GM12891 (cell line): ENCODE data around the gene THAP7.

Experiments used
- DNase-seq: peaks from one replicate; pipeline ENCODE4 v3.0.0; 2011; ENCODE audit warnings: low spot score; ENCODE audit not compliant: insufficient read length
- FAIRE-seq: peaks from 2 replicates; lab custom pipeline; 2011; peaks lifted over from hg19 to GRCh38; lab: Jason Lieb, UNC
- PAX5 ChIP-seq: IDR thresholded peaks from 2 replicates; pipeline ENCODE4 v1.6.1; 2011; ENCODE audit warnings: low read length, moderate library complexity, mild to moderate bottlenecking; ENCODE audit not compliant: insufficient read depth, severe bottlenecking
- POLR2A ChIP-seq: IDR thresholded peaks from 2 replicates; pipeline ENCODE4 v1.6.1; 2011; ENCODE audit warnings: low read depth, low read length, control low read depth
- POLR2AphosphoS5 ChIP-seq: IDR thresholded peaks from 2 replicates; pipeline ENCODE4 v1.6.1; 2011; ENCODE audit warnings: low read depth, low read length, control low read depth
- POU2F2 ChIP-seq: IDR thresholded peaks from 2 replicates; pipeline ENCODE4 v1.6.1; 2011; ENCODE audit warnings: low read depth, mild to moderate bottlenecking, control low read depth, low read length, moderate library complexity
- SPI1 ChIP-seq: IDR thresholded peaks from 2 replicates; pipeline ENCODE4 v1.6.1; 2011; ENCODE audit warnings: low read depth, low read length, control low read depth
- TAF1 ChIP-seq: IDR thresholded peaks from 2 replicates; pipeline ENCODE4 v1.6.1; 2011; ENCODE audit warnings: low read depth, low read length, control low read depth

THAP7 gene

GRCh38 chr22:21025266-21025665 is 23.3 kb upstream of the THAP7 start:
- TF ChIP-seq POU2F2, result no peak
- TF ChIP-seq POLR2A, result no peak
- TF ChIP-seq POLR2AphosphoS5, result no peak
- no peak for TF ChIP-seq TAF1
- no peak for TF ChIP-seq PAX5
- no peak for TF ChIP-seq SPI1
- peak; percentile 38 for FAIRE-seq

DNA sequence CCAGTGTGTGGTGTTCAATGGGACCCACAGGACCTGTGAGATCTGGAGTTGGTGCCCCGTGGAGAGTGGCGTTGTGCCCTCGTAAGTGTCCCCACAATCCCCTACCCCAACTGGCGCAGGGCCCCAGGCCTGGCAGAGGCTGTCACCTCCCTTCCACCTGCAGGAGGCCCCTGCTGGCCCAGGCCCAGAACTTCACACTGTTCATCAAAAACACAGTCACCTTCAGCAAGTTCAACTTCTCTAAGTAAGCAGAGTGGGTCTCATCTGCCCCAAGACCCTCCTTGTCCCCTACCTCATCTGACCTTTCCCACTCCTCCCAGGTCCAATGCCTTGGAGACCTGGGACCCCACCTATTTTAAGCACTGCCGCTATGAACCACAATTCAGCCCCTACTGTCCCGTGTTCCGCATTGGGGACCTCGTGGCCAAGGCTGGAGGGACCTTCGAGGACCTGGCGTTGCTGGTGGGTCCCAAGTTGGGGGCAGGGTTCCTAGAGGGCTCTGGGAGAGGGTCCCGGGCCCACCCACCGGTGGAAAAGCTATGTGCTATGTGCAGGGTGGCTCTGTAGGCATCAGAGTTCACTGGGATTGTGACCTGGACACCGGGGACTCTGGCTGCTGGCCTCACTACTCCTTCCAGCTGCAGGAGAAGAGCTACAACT is 21.2 kb upstream of the THAP7 start:
- no peak for TF ChIP-seq POU2F2
- TF ChIP-seq POLR2AphosphoS5, result no peak
- TF ChIP-seq SPI1, result no peak
- no peak for TF ChIP-seq PAX5
- no peak for TF ChIP-seq POLR2A
- no peak for TF ChIP-seq TAF1
- DNase-seq (no peak), FAIRE-seq (no peak)

More at GRCh38 chr22:21025266-21025665, 23.3 kb upstream of the THAP7 start:
- no peak for DNase-seq

- no peak for DNase-seq
- no peak for FAIRE-seq
- TF ChIP-seq PAX5, result no peak
- TF ChIP-seq POLR2AphosphoS5, result no peak
- no peak for TF ChIP-seq TAF1
- no peak for TF ChIP-seq SPI1
- no peak for TF ChIP-seq POU2F2
- no peak for TF ChIP-seq POLR2A
Measured at GRCh38 chr22:21022507-21022906, 20.6 kb upstream of the THAP7 start.

- FAIRE-seq (no peak), DNase-seq (no peak)
- TF ChIP-seq POU2F2 (no peak), PAX5 (no peak), POLR2A (no peak), TAF1 (no peak)
Measured at GRCh38 chr22:21020802-21021429, 19.0 kb upstream of the THAP7 start.

DNA sequence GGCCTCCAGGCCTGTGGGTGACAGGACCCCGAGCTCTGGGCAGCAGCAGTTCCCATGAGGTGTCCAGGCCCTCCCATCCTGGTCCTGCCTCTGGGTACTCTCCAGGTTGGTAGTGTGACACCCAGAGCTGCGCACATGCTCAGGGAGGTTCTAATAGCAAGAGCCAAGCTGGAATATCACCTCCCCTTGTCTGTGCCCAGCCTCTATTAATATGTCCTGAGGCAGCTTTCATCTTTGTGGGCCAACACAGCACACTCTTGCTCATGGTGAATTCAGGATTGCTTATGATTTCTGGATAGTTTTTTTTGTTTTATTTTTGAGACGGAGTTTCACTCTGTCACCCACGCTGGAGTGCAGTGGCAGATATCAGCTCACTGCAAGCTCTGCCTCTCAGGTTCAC is 16.4 kb upstream of the THAP7 start:
- no peak for TF ChIP-seq SPI1
- no peak for TF ChIP-seq PAX5
- no peak for TF ChIP-seq TAF1
- no peak for TF ChIP-seq POLR2A
- TF ChIP-seq POLR2AphosphoS5, result no peak
- no peak for TF ChIP-seq POU2F2
- DNase-seq (no peak), FAIRE-seq (no peak)

GRCh38 chr22:21016644-21017420 is 14.9 kb upstream of the THAP7 start:
- FAIRE-seq (no peak), DNase-seq (no peak)
- TF ChIP-seq POLR2A (no peak), PAX5 (no peak)

DNA sequence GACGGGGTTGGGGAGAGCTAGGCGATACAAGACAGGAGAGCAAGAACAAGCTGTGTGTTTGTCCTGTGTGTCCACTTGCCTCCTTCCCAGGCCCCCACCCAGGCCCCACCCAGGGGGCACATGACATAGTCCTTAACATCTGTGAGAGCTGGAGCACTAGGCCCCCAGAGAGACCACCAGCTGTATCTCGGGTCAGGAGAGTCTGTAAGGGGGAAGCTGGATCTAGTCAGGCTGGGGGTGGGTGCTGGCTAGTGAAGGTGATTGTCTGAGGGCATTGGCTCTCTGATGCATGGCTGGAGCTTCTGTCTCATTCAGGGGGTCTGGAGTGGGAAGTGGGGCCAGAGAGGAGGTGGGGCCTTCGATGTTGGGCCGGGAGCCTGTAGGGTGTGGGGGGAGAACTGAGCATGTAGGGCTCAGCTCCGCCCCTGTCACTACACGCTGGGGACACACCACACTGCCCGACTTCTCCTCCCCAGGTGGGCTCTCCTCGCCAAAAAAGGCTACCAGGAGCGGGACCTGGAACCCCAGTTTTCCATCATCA is 13.6 kb upstream of the THAP7 start:
- FAIRE-seq (no peak), DNase-seq (no peak)
- TF ChIP-seq POLR2AphosphoS5 (no peak), SPI1 (no peak), POU2F2 (no peak), TAF1 (no peak), PAX5 (no peak), POLR2A (no peak)

GRCh38 chr22:21014726-21015465 is 13.0 kb upstream of the THAP7 start, which contains the start of gene P2RX6:
TSS of gene P2RX6 (plus strand) at chr22:21015165. CDS start at chr22:21015175, 10 bp downstream.
- DNase-seq (no peak), FAIRE-seq (no peak)
- no peak for TF ChIP-seq POLR2AphosphoS5
- no peak for TF ChIP-seq PAX5
- no peak for TF ChIP-seq SPI1
- no peak for TF ChIP-seq POU2F2
- TF ChIP-seq TAF1, result no peak
- no peak for TF ChIP-seq POLR2A

DNA sequence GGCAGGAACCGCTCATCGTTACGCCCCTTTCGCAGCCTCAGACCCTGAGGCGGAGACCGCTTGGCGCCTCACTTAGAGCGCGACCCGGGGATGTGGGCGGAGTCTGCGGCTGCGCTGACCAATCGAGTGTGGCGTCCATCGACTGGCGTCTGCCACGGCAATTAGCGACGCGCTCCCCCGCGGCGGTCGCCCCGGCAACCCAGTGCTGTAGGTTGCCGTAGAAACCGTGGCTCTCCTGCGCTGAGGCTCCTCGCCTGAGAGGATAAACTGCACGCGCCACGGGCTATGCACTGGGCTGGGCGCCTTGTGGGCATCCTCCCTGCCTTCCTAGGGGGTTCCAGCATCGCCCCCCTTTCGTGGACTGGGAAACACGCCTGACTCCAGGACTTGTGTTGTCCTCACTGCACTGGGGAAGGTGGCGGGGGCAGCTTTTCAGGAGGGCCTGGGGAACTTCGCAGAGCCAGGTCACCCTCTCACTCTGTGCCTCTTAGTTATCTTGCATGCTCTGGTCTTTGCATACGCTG is 12.3 kb upstream of the THAP7 start:
- TF ChIP-seq POU2F2, result no peak
- TF ChIP-seq SPI1, result no peak
- TF ChIP-seq POLR2A, result no peak
- TF ChIP-seq TAF1, result no peak
- TF ChIP-seq PAX5, result no peak
- TF ChIP-seq POLR2AphosphoS5, result no peak
- FAIRE-seq (peak; percentile 97), DNase-seq (peak; percentile 96)
